AG08396 (cell line): Measurements from ENCODE around the gene RNF217.
"Not testable (repeated sequence)": the region's sequence is repeated elsewhere in the genome, so short reads cannot be mapped to it uniquely, and the experiment has no call there.

Source experiments
- DNase-seq: peaks from one replicate; pipeline ENCODE4 v3.0.0; 2012; ENCODE audit warnings: low spot score, mixed read lengths

RNF217 gene, protein sequence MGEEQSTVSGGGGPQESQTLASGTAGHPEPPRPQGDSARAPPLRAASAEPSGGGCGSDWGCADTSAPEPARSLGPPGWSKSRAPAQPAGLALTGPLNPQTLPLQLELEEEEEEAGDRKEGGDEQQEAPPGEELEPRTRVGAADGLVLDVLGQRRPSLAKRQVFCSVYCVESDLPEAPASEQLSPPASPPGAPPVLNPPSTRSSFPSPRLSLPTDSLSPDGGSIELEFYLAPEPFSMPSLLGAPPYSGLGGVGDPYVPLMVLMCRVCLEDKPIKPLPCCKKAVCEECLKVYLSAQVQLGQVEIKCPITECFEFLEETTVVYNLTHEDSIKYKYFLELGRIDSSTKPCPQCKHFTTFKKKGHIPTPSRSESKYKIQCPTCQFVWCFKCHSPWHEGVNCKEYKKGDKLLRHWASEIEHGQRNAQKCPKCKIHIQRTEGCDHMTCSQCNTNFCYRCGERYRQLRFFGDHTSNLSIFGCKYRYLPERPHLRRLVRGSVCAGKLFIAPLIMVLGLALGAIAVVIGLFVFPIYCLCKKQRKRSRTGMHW

DNA sequence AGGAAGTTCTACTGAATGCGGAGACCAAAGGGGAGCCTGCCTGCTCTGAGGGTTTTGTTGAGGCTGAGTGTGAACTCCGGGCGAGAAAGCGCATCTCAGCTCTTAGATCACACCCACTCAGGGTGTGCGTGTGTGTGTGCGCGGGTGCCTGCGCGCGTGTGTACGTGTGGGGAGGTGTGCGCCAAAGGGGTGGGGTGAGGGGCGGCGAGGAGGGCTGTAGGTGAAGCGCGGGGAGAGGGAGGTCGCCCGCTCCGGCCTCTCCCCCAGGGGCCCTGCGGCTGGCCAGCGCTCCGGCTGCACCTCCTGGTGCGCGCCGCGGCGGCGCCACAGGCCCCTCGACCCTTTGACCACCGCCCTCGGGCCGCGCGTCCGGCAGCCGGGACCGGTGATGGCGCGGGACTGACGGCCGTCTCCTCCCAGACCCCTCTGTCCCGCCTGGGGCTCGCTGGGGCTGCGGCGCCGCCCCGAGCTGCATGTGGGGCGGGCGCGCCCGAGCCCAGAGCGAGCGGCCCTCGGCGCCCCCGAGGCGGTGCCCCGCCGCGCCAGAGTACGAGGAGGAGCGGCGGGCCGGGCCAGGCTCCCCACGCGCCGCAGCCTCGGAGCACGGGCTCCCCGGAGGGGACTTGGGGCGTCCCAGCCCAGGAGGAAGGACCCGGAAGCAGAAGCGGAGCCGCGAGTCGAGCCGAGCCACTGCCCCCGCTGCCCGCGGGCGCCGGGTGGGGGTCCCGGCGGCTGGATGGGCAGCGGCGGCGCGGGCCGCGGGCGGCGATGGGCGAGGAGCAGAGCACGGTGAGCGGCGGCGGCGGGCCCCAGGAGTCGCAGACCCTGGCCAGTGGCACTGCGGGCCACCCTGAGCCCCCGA is at the start of gene RNF217:
Gene RNF217, plus strand, starts transcription at position 661 of the 862 bp plus-strand sequence. Its CDS starts 108 bp downstream, at position 769.
- peak; percentile 70 for DNase-seq

DNA sequence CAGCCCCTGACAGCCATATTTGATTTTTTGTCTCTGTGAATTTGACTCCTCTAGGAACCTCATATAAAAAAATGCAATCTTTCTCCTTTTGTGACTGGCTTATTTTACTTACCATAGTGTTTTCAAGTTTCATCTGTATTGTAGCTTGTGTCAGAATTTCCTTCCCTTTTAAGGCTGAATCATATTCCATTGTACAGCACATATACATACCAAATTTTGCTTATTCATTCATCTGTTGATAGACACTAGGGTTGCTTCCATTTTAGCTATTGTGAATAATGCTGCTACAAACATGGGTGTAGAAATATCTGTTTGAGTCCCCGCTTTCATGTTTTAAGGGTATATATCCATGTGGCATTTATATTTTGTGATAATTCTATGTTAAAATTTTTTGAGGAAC is 49.2 kb upstream of the RNF217 start:
- DNase-seq: no peak

DNA sequence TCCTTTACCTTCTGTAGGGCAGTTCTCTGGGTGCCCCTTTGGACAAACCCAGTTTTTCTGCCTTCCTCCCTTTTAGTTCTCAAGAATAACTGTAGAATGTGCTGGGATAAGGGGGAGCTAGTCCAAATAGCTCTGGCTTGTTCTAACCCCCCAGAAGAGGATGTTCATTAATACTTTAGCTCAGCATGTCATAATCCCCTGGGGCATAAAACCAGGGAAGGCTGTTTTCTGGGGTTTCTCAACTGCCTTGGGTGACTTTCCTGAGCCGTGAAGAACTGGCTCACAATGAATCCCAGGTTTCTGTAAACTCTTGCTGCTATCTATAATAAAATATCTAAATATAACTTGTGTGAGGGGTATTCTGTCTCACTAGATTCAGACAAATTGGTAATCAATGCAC is 44.5 kb upstream of the RNF217 start:
- no peak for DNase-seq

DNA sequence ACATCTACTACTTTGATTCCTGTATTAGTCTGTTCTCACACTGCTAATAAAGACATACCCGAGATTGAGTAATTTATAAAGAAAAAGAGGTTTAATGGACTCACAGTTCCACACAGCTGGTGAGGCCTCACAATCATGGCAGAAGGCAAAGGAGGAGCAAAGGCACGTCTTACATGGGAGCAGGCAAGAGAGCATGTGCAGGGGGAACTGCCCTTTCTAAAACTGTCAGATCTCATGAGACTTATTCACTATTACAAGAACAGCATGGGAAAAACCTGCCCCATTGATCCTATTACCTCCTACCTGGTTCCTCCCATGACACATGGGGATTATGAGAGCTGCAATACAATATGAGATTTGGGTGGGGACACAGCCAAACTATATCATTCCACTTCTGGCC is 42.5 kb upstream of the RNF217 start:
- DNase-seq: not testable (repeated sequence)

DNA sequence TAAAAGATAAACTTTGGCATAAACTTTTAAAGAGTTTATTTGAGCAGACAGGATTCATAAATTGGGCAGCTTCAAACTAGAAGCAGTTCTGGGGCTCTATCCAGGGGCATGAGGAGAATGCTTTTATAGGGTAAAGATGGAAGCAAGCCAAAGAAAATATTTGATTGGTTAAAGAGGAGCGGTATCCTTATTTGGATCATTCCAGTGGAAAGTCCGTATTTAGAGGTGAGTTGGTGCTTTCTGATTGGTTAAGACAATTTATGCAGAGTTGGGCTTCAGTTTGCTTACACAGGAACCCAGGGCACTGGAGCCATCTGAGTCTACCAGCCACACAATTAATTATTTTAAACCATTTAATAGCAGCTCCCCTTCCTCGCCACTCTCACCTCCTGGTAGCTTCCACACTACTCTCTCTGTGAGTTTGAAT is 37.9 kb upstream of the RNF217 start:
- no peak for DNase-seq

DNA sequence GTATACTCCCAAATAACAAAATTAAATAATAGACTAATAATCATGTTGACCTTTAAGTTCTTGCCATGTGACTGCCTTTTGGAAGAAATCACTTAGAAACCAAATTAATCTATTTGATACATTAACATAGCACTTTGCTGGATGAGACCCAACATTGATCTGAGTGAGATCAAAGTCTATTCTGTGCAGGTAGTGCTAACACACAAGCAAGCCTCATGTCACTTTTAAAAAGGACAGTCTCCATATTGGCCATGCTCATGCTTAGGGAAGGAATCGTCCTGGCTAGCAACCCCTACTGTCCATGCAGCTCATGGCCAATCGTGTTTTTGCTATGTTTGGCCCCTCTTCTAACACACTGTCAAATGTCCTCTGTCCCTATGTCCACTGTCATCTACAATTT is 35.8 kb upstream of the RNF217 start:
- no peak for DNase-seq

DNA sequence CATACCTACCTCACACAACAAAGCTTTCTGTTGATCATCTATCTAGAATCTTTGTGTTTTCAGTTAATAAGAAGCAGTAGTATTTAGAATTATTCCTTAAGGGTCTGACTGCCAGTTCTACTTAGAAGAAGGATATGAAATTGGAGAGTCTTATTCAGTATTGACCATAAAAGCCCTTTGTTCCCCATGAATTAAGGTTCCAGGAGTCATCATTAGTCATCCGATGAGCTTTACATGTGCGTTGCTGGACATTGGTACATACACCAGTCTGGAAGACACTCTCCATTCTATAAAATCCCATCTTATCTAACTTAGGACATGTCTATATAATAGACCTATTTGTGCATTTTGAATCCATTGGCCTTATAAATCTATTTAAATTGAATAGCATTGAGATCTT is 34.4 kb upstream of the RNF217 start:
- DNase-seq: no peak

DNA sequence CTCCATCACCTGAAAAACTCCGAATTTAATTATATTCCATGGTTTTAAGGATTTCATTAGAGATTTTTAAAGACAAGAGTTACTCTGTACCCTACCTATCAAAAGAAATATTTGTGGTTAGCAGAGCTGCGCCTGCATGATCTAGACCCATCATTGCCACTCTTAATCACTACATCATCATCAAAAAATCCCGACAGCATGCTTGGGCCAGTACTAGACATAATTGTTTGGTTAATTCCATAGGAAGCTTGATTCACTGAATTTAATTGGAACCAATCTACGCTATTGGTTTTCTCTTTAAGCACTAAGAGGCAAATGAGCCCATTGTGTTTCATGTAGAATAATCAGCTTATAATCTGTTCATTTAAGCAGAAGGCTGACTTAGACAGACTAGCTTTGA is 33.4 kb upstream of the RNF217 start:
- DNase-seq: no peak

DNA sequence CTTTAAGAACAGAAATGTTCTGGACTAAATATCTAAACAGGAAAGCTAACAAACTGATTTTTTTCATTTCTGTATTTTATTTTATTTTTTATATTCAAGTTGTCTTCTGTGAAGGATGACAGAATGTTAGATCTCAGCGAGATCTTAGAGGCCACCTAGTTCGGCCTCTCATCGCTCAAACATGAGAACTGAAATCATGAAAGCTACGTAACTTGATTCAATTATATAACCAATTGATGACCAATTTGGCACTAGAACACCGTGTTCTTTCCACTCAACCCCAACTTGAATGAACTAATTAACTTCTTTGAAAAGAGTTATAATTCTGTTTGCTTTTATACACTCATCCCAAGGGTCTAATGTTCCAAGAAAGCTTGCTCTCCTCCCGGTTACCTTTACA is 24.6 kb upstream of the RNF217 start:
- DNase-seq: no peak

DNA sequence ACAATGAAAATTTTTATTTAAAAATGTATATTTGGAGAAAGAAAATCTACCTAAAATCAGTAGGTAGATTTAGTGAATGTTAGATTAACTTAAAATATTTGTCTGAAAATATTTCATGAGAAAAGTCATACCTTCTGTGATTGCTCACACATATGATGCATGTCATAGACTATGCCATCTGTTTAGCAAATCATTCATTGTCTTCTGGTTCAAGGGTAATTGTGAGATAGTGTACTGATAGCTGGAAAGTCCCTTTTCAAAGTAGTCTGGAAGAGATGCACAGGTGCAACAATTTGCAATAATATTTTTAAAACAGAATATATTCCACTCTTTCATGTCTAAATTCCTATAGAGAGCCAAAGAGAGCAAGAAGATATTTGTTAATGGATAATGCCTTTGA is 21.0 kb upstream of the RNF217 start:
- no peak for DNase-seq

DNA sequence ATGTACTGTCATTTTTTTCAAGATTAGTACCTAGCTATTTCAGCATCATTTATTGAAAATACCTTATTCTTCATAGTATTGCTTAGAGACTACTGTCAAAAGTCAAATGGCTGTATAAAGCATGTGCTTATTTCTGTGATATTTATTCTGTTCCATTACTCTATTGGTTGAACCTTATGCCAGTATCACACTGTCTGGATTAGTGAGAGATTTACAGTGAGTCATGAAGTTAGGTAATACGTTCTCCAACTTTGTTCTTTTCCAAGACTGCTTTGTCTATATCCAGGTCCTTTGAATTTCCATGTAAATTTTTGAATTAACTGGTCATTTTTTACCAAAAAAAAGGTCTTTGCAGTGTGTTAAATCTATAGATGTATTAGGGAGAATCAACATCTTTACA is 18.6 kb upstream of the RNF217 start:
- no peak for DNase-seq

DNA sequence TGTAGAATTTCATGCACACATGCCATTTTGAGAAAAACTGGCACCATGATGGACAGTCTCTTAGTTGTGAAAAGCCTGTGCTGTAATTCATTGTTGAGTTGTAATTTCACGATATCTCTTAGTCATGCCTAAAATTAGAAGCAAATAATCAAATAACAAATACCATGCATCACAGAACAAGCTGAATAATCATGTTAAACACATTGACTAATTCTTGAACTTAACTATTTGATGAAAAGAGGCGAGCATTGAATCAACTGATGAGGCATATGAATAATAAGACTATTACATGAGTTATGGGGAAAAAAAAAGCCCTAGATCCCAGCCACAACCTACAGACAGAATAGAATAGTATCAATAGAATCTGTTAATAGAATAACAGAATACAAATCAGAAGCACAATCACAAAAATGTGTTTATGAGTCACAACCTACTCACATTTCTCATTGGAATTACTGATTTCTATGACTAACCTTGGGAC is 14.2 kb upstream of the RNF217 start:
- DNase-seq: peak; percentile 15

DNA sequence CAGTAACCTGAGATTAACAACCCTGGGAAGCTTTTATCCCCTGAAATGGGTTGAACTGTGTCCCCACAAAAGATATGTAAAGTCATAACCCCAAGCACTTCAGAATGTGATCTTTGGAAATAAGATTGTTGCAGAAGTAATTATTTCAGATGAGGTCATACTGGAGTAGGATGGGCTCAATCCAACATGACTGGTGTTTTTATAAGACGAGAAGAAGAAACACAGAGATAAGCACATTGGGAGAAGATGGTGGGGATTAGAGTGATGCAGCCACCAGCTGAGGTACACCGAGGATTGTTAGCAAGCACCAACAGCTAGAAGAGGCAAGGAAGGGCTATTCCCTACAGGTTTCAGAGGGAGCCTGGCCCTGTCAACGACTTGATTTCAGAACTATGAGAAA is 12.5 kb upstream of the RNF217 start:
- no peak for DNase-seq

DNA sequence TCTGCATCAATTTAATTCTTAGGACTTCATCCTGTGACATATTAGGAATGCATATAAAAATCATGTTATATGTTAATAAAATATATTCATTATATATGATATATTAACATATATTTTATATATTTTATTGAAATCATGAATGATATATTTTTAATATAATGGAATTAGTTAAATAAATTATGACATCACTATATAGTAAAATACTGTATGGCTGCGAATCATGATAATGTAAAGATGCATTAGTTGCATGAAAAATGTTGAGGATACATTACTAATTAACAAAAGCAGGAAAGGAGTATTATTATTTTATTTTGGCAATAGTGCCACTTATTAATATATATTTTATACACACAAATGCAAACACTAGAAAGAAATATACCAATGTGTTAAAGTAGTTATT is 8.4 kb upstream of the RNF217 start:
- no peak for DNase-seq

DNA sequence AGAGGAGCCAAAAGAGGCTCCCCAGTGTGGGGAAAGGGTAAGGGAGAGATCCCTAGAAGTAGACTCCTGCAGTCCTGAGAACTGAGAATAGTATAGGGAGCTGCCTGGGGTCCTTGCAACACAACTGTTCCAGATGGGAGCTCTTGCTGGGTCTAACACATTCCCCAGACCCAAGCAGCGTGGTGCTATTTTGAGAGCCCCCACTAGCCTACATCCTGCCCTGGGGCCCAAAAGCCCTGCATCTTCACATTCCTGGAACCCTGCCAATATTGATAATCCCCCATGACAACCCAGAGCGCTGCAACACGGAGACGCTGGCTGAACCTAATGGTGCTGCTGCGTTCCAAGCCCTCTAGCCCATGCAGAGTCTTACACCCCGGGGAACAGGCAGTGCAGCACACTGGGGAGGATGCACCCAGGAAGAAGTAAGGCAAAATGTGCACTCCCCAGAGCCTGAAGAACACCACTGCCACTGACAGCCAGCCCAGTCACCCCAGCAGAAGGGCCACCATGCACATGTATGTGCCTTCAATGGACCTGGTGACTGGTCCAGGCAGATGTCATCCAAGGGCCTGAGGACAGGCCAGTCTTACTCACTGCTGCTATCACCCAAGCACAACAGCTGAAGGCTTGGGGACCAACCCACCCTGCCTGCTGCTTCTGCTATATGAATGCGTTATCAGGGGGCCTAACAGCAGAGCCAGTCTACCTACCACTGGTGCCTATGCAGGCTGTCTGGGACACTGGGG is 7.0 kb upstream of the RNF217 start:
- no peak for DNase-seq

DNA sequence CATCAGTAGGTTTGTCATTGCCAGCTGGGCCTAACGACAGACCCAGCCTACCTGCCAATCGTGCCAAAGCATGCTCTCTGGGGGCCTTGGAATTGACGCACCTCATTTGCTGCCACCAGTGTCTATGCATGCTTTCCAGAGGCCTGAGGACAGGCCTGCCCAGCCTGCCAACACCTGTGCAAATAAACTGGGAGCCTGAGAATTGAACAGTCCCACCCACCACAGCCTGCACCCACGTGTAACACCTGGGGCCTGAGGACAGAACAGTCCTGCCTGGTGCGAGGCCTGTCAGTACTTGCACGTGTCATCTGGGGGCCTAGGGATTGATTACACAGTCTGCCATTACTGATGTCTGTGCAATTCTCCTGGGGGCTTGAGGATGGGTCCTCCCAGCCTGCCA is 6.2 kb upstream of the RNF217 start:
- DNase-seq: no peak

DNA sequence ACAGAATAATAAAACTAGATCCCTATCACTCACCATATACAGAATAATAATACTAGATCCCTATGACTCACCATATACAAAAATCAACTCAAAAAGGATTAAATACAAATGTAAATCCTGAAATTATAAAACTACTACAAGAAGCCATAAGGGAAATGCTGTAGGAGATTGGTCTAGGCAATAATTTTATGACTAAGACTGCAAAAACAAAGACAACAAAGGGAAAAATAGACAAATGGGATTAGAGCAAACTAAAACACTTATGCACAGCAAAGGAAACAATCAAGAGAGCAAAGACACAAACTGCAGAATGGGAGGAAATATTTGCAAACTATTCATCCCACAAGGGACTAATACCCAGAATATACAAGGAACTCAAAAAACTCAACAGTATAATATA is 4.1 kb upstream of the RNF217 start:
- no peak for DNase-seq

DNA sequence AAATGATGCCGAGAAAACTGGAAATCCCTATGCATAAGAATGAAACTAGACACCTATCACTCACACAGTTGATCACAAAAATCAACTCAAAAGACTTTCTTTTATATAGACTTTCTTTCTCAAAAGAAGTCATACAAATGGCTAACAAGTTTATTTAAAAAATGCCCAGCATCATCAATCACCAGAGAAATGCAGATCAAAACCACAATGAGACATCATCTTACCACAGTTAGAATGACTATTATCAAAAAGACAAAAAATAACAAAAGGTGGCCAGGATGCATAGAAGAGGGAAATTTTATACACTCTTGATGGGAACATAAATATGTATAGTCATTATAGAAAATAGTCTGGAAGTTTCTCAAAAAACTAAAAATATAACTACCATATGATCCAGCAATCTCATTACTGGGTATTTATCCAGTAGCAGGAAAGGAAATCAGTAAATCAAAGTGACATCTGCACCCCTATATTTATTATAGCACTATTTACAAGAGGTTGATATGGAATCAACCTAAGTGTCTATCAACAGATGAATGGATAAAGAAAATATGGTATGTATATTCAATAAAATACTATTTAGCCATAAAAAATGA is 3.4 kb upstream of the RNF217 start:
- DNase-seq: no peak

DNA sequence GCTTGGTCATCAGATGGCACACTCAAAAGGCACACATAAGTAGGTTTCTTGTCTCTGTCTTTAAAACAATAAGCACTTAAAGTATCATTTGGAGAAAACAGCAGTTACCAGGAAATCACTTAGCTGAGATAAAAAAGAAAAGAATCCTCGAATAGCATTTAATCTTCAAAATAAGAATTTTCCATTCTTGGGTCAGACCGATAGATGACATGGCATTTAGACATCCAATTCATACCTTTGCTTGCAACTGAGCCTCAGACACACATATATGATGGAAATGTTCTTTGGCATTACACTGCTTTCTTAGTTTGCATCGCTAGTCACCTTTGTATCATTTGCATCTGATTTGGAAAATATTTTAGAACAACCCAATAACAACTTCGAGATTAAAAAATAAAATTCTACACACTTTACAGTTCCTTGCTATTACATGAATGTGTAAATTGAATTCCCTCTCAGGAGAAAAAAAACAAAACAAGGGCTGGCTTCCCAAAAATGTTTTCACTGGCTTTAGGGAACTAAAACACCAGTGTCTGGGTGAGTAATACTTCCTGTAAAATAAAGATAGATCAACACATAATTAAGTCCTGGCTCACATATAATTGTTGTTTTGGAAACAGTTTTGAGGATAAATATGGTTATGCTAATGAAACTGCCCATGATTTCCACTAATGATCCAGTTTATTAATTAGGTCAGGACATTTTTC is 1.3 kb upstream of the RNF217 start:
- no peak for DNase-seq

DNA sequence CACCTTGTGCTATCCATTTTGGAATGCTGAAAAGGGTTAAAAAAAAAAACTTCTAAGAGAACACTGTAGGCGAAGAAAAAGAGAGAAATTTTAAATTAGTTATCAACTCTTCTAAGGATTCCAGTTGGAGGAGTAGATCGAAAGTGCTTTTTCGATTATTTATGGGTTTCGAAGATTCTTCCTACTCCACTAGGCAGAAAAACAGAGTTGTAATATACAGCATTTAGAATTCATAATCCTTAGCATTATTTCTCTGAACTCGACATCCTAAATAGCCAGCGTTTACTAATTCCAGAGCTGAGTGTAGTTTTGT is 817 bp upstream of the RNF217 start:
- DNase-seq: no peak
